HG03558 (cell line): ENCODE data around the gene PCDHGA9.
"Not testable (repeated sequence)": the region's sequence is repeated elsewhere in the genome, so short reads cannot be mapped to it uniquely, and the experiment has no call there.

ENCODE experiments used
- ATAC-seq: cut with Tn5 transposase; IDR thresholded peaks from one replicate; pipeline ENCODE4 v1.9.1; 2021; ENCODE audit warnings: moderate number of reproducible peaks; ENCODE audit not compliant: unreplicated experiment; ENCODE audit errors: extremely low read depth

The PCDHGA9 gene

DNA sequence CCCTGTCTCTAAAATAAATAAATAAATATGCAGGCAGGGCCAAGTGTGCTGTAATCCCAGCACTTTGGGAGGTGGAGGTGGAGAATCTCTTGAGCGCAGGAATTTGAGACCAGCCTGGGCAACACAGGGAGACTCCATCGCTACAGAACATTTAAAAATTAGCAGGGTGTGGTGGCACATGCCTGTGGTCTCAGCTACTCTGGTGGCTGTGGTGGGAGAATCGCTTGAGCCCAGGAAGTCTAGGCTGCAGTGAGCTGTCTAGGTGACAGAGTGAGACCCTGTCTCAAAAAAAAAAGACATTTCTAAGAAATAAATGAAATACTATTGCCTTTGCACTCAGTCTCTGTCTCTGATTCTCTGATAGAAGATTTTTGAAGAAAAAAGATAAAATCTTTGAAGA, 9.0 kb downstream of the PCDHGA9 start:
- ATAC-seq: no peak

DNA sequence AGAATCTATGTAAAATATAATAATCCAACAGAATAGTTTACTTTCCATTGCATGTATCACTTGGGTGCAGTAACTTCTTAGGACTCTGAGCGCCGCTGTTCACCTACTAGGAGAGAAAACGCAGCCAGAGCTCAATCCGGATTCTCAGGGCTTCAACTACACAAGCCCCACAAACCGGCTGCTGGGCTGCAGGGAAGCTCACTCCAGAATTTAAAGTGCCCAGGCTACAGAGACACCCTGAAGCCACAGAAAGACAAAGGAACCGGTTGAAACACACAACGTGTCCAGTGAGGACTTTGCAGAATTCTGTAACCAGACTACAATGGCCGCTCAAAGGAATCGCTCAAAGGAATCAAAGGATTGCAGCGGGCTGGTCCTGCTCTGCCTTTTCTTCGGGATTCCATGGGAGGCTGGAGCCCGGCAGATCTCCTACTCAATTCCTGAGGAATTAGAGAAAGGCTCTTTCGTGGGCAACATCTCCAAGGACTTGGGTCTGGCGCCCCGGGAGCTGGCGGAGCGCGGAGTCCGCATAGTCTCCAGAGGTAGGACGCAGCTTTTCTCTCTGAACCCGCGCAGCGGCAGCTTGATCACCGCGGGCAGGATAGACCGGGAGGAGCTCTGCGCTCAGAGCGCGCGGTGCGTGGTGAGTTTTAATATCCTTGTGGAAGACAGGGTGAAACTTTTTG, 10.4 kb downstream of the PCDHGA9 start, which contains the start of gene PCDHGA10:
Gene PCDHGA10 (plus strand): TSS at position 134 of the 686 bp plus-strand sequence. CDS start 189 bp downstream, at position 323.
- ATAC-seq: peak; percentile 62

GRCh38 chr5:141413540-141414069, 11.0 kb downstream of the PCDHGA9 start:
- ATAC-seq: no peak

DNA sequence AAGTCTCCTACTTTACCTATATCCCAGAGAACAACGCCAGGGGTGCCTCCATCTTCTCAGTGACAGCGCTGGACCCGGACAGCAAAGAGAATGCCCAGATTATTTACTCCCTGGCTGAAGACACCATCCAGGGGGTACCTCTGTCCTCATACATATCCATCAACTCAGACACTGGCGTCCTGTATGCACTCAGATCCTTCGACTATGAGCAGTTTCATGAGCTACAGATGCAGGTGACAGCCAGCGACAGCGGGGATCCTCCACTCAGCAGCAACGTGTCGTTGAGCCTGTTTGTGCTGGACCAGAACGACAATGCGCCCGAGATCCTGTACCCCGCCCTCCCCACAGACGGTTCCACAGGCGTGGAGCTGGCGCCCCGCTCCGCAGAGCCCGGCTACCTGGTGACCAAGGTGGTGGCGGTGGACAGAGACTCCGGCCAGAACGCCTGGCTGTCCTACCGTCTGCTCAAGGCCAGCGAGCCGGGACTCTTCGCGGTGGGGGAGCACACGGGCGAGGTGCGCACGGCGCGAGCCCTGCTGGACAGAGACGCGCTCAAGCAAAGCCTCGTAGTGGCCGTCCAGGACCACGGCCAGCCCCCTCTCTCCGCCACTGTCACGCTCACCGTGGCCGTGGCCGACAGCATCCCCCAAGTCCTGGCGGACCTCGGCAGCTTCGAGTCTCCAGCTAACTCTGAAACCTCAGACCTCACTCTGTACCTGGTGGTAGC, 12.1 kb downstream of the PCDHGA9 start:
- not testable (repeated sequence) for ATAC-seq

DNA sequence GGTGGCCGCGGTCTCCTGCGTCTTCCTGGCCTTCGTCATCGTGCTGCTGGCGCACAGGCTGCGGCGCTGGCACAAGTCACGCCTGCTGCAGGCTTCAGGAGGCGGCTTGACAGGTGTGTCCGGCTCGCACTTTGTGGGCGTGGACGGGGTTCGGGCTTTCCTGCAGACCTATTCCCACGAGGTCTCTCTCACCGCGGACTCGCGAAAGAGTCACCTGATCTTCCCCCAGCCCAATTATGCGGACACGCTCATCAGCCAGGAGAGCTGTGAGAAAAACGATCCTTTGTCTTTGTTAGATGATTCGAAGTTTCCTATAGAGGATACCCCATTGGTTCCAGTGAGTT, 12.7 kb downstream of the PCDHGA9 start:
- ATAC-seq: not testable (repeated sequence)

GRCh38 chr5:141417494-141418172, 15.1 kb downstream of the PCDHGA9 start, which contains the start of gene PCDHGB7:
TSS of gene PCDHGB7 (plus strand) at chr5:141417677. CDS start at chr5:141417860, 183 bp downstream.
- peak; percentile 39 for ATAC-seq

GRCh38 chr5:141419074-141419880, 16.7 kb downstream of the PCDHGA9 start:
- no peak for ATAC-seq

DNA sequence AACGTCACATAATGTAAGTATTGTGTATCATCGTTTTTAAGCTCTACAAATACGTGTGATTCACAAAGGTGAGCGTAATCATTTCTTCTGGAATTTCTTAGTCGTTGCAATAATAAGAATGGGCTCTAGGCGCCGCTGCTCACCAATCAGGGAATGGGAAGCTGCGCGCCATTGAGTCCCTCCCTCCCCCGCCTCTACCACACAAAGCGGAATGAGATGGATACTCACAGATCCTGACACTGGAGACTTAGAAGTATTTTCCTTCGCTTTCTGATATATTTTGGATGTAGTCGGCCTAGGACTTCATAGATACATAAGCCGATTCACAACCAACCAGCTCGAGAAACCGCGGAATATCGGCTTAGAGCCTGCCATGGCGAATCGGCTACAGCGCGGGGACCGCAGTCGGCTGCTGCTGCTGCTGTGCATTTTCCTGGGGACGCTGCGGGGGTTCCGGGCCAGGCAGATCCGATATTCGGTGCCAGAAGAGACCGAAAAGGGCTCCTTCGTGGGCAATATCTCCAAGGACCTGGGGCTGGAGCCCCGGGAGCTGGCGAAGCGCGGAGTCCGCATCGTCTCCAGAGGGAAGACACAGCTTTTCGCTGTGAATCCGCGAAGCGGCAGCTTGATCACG, 18.4 kb downstream of the PCDHGA9 start, which contains the start of gene PCDHGA11:
Gene PCDHGA11 (plus strand): TSS at position 197 of the 634 bp plus-strand sequence. CDS start 177 bp downstream, at position 374.
- no peak for ATAC-seq

- no peak for ATAC-seq
These were observed 18.9 kb downstream of the PCDHGA9 start for GRCh38 chr5:141421489-141421855.

GRCh38 chr5:141422742-141423291, 20.2 kb downstream of the PCDHGA9 start:
- no peak for ATAC-seq

GRCh38 chr5:141427783-141428426, 25.3 kb downstream of the PCDHGA9 start:
- ATAC-seq: no peak

- peak; percentile 82 for ATAC-seq
These were observed 27.9 kb downstream of the PCDHGA9 start, which contains the start of gene PCDHGA12 for GRCh38 chr5:141430332-141431113. TSS of gene PCDHGA12 (plus strand) at chr5:141430507. CDS start at chr5:141430760, 253 bp downstream.

- no peak for ATAC-seq
These were observed 28.7 kb downstream of the PCDHGA9 start for GRCh38 chr5:141431286-141431685.

DNA sequence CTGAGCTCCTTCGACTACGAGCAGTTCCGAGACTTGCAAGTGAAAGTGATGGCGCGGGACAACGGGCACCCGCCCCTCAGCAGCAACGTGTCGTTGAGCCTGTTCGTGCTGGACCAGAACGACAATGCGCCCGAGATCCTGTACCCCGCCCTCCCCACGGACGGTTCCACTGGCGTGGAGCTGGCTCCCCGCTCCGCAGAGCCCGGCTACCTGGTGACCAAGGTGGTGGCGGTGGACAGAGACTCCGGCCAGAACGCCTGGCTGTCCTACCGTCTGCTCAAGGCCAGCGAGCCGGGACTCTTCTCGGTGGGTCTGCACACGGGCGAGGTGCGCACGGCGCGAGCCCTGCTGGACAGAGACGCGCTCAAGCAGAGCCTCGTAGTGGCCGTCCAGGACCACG, 29.7 kb downstream of the PCDHGA9 start:
- ATAC-seq: not testable (repeated sequence)

DNA sequence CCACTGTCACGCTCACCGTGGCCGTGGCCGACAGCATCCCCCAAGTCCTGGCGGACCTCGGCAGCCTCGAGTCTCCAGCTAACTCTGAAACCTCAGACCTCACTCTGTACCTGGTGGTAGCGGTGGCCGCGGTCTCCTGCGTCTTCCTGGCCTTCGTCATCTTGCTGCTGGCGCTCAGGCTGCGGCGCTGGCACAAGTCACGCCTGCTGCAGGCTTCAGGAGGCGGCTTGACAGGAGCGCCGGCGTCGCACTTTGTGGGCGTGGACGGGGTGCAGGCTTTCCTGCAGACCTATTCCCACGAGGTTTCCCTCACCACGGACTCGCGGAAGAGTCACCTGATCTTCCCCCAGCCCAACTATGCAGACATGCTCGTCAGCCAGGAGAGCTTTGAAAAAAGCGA, 30.1 kb downstream of the PCDHGA9 start:
- ATAC-seq: not testable (repeated sequence)

DNA sequence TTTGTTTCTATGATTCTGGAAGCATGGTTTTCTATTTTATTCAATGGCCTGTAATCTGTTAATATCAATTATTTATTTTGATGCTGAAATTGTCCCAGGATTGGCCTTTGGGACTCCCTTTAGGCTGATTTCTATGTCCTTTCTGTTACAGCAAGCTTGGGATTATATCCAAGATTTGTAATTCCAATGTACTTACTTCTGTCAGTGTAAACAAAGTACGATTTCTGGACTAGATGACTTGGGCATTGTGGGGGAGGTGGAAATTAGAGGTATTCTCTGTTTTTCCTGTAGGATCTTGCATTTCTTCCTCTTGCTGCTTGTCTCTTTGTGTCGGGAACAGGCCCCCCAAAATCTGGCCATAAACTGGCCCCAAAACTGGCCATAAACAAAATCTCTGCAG, 31.4 kb downstream of the PCDHGA9 start:
- ATAC-seq: no peak

- ATAC-seq: no peak
These were observed 34.6 kb downstream of the PCDHGA9 start for GRCh38 chr5:141437221-141437620.
